Measurements from ENCODE around the gene DAG1.

DAG1 gene

DNA sequence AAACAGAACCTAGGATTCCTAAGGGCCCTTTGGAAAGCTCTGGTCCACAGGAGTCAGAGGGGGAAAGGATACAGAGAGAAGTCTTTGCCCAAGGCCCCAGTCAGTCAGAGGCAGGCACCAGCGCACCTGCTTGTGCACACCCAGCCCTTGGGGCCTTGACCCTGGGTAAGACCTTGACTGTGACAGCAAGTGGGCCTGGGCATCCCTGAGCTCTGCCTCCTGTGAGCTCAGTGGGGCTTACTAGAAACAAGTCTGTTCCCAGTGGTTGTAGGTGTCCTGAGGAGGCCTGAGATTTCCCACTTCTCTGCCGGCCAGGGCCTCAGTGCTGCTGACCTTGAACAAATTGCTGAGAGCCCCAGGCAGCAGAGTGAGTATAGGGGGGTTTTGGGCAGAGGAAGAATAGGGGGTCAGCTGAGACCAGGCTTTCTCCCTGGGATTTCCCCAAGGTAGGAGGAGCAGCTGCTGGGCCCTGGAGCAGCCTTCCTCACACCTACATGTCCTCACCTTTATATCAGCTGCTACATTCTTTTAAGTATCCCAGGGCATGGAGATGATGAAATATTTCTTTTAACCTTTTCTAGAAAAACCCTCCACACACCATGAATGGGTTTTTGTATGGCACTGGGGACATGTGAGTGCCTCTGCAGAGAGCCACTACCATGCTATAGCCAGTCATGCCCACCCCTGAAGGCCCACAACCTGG lies 9.7 kb upstream of the DAG1 start:
- no peak overlapping the region for H3K4me3 ChIP-seq (ENCODE audit: control insufficient read depth, low read depth, low read length)
- TF ChIP-seq, protein P1, sequence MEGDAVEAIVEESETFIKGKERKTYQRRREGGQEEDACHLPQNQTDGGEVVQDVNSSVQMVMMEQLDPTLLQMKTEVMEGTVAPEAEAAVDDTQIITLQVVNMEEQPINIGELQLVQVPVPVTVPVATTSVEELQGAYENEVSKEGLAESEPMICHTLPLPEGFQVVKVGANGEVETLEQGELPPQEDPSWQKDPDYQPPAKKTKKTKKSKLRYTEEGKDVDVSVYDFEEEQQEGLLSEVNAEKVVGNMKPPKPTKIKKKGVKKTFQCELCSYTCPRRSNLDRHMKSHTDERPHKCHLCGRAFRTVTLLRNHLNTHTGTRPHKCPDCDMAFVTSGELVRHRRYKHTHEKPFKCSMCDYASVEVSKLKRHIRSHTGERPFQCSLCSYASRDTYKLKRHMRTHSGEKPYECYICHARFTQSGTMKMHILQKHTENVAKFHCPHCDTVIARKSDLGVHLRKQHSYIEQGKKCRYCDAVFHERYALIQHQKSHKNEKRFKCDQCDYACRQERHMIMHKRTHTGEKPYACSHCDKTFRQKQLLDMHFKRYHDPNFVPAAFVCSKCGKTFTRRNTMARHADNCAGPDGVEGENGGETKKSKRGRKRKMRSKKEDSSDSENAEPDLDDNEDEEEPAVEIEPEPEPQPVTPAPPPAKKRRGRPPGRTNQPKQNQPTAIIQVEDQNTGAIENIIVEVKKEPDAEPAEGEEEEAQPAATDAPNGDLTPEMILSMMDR (conservative IDR thresholded peaks at IDR 0.05; ENCODE audit: control insufficient read depth, insufficient read depth, low read depth, low read length), result no peak
- no peak for DNase-seq (ENCODE audit: low read depth)

DNA sequence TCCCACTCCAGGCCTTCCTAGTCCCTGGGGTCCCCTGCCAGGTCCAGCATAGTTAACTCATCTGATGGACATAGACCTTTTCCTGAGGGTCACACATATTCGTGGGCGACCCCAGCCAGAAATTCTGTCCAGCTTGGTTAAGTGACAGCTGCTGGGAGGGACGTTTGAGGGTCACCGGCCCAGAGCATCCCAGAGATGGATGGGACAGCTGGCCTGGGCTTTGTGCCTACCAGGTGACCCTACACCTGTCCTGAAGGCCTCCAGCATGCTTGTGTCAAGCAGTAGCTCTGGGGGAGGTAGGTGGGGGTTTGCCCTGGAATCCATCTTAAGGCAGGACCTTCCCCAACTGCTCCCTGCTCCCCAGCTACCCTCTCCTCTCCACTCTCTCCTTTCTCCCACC lies 9.1 kb upstream of the DAG1 start:
- no peak for DNase-seq (ENCODE audit: low read depth)
- TF ChIP-seq, protein P1 (conservative IDR thresholded peaks at IDR 0.05; ENCODE audit: control insufficient read depth, insufficient read depth, low read depth, low read length), result no peak

DNA sequence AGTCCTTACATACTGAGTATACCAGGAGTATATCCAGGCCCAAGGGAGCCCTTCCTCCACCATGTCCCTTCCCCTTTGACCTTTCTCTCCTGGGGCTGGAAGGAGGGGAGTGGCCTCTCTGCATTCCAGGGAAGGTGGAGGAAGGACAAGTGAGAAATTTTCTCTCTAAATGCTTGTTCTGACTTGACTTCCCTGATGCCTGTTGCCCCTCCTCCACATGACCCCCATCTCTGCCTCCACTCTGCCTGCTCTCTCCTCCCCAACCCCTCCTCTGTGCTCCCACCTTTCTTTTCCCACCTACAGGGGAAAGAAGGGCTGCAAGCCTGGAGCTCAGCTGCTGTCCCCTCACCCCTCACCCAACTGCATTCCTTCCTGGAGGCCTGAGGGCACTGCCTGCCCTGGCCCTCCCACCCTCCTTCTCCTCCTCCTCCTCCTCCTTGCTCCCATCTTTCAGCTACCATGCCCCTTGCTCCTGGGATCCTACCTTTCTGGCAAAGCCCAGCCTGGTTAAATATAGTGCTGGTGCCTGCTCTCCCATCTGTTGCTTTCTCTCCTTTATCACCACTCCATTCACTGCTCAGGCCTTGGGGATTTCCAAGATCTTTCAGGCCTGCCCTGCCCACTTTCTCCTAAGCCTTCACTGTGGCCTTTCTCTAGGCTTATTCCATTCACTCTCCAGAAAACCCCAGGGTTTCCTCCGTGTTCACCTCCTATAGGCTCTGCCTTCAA lies 8.5 kb upstream of the DAG1 start:
- DNase-seq (ENCODE audit: low read depth), result no peak
- H3K4me3 ChIP-seq (ENCODE audit: control insufficient read depth, low read depth, low read length), result no peak overlapping the region
- TF ChIP-seq, protein P1 (conservative IDR thresholded peaks at IDR 0.05; ENCODE audit: control insufficient read depth, insufficient read depth, low read depth, low read length), result no peak

More for the DNA sequence above, 9.1 kb upstream of the DAG1 start:
- no peak overlapping the region for H3K4me3 ChIP-seq (ENCODE audit: control insufficient read depth, low read depth, low read length)

DNA sequence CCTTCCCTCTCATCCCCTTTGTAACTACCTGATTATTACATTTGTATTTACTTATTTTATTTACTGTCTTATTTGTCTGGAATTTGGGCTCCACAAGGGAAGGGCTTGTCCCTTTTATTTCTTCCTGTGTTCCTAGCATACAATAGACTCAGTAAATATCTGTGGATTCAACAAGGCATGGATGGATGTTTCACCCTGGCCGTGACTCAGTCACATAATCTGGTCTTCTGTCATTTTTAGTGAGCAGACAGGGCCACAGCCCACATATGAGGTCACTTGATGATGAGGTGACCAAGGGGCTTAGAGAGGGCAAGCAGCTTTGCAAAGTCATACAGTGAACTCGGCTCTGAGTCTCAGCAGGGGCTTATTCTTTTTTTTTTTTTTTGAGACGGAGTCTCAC lies 7.8 kb upstream of the DAG1 start:
- peak; percentile 29 for DNase-seq (ENCODE audit: low read depth)
- no peak overlapping the region for H3K4me3 ChIP-seq (ENCODE audit: control insufficient read depth, low read depth, low read length)
- TF ChIP-seq, protein P1 (conservative IDR thresholded peaks at IDR 0.05; ENCODE audit: control insufficient read depth, insufficient read depth, low read depth, low read length), result no peak

DNA sequence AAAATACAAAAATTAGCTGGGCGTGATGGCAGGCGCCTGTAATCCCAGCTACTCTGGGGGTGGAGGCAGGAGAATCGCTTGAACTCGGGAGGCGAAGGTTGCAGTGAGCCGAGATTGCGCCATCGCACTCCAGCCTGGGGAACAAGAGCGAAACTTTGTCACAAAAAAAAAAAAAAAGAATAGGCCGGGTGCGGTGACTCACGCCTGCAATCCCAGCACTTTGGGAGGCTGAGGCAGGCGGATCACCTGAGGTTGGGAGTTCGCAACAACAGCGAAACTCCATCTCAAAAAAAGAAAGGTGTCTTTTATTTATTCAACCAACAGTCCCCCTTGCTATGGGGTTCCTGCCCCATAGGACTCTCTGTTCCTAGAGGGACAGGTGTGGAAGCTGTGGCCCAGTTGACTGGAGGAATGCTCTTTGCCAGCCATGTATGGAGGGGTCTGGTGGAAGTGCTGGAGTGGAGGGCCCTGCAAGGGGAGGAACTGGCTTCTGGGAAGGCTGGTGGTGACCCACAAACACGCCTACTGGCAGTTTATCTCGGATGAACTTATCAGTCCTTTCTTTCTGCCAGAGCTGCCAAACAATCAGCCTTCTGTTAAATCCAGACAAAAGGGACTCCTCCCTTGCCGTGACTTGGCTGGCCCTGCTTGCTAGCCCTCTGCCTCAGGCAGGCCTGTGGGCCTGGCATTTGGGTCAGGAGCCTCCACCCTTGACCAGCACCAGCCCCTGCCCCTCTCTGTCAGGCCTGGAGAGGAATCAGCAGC lies 4.6 kb upstream of the DAG1 start:
- H3K4me3 ChIP-seq (ENCODE audit: control insufficient read depth, low read depth, low read length), result no peak overlapping the region
- DNase-seq (ENCODE audit: low read depth), result no peak
- TF ChIP-seq, protein P1 (conservative IDR thresholded peaks at IDR 0.05; ENCODE audit: control insufficient read depth, insufficient read depth, low read depth, low read length), result no peak

DNA sequence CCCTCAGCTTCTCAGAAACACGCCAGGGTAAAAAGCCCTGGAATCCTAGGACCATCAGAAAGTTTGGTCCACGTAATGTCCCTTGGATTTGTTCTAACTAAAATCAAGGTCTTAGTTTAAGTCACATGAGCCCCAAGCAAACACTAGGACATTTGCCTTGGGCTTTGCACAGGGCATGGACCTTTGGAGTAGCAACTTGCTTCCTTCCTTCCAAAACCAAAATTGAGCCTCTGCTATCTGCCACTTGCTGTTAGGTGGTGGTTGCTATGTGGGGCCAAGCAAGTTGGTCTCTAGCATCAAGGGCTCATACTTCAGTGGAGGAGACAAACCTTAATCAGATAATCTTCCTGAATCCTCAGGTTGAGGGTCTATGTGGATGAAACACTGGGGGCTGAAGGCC lies 4.0 kb upstream of the DAG1 start:
- H3K4me3 ChIP-seq (ENCODE audit: control insufficient read depth, low read depth, low read length), result no peak overlapping the region
- no peak for DNase-seq (ENCODE audit: low read depth)
- TF ChIP-seq, protein P1 (conservative IDR thresholded peaks at IDR 0.05; ENCODE audit: control insufficient read depth, insufficient read depth, low read depth, low read length), result no peak

All from fibroblast of mammary gland (primary cell).